Spinal cord (tissue), 10 donors: Measurements from ENCODE around the gene DTX3L. TPM values are rescaled to one million over a fixed set of nuclear protein-coding genes. Genes with fewer than 3 reads are reported as not detected.
A peak's percentile ranks its signal among the peaks of the same experiment; 100 is the strongest.
"Not testable (repeated sequence)": the region's sequence is repeated elsewhere in the genome, so short reads cannot be mapped to it uniquely, and the experiment has no call there.

Experiments used
- DNase-seq, 6 donors: peaks; one replicate each; pipeline versions ENCODE4 v3.0.0 to v3.0.0-alpha.2; 2013 to 2015; ENCODE audit warnings: low spot score in 6 of 6, low read depth in 4 of 6
- H3K27ac ChIP-seq: one replicate; pipeline ENCODE4 v1.5.1; 2013; ENCODE audit warnings: low read depth, low read length, control low read depth
- H3K27me3 ChIP-seq: one replicate; pipeline ENCODE4 v1.6.1; 2013; ENCODE audit warnings: low read length; ENCODE audit not compliant: control insufficient read depth, insufficient read depth
- H3K36me3 ChIP-seq: one replicate; pipeline ENCODE4 v1.6.1; 2013; ENCODE audit warnings: low read length; ENCODE audit not compliant: control insufficient read depth, insufficient read depth
- H3K4me1 ChIP-seq: one replicate; pipeline ENCODE4 v1.6.1; 2013; ENCODE audit warnings: low read length; ENCODE audit not compliant: control insufficient read depth, insufficient read depth
- H3K4me3 ChIP-seq: one replicate; pipeline ENCODE4 v1.5.1; 2013; ENCODE audit warnings: low read depth, low read length, control low read depth
- H3K9me3 ChIP-seq: one replicate; pipeline ENCODE4 v1.6.1; 2013; ENCODE audit warnings: low read length; ENCODE audit not compliant: control insufficient read depth, insufficient read depth
- WGBS: methylation state at CpG from one replicate; pipeline ENCODE4 v1.1.5; 2013; ENCODE audit warnings: missing lambda C conversion rate; ENCODE audit not compliant: insufficient coverage; 5-methylcytosine and 5-hydroxymethylcytosine counted together
- polyA plus RNA-seq, 2 donors: library from polyadenylated mRNA; unstranded; fragments of 120-200 nt; gene quantifications; one replicate each; pipeline ENCODE4 v1.2.1, GENCODE V29; 2013; ENCODE audit not compliant: insufficient read length in 2 of 2
- total RNA-seq, 2 donors: library from RNA; depleted of rRNA in 1 of 2; stranded (reverse); fragments of 120-200 nt in 1 of 2; fragments of >200 nt in 1 of 2; gene quantifications; one replicate each; pipeline versions ENCODE4 v1.2.3 to v1.2.4, GENCODE V29; 2013 to 2014
- donor health status: healthy.

Gene DTX3L
- total and polyA plus RNA-seq, 4 donors = 6.8 to 13.4 (median 10.6) TPM

- no peaks in the 10 kb centered on the region for H3K9me3 ChIP-seq
- H3K27ac ChIP-seq = no peak overlapping the region
- no peak overlapping the region for H3K4me3 ChIP-seq
- peaks cover 3% of the 10 kb centered on the region for H3K4me1 ChIP-seq
- H3K36me3 ChIP-seq = no peaks in the 10 kb centered on the region
- no peaks in the 10 kb centered on the region for H3K27me3 ChIP-seq
- 100% methylated on average over 3 of the region's 6 CpGs for WGBS
- no peak for DNase-seq
Observed at GRCh38 chr3:122558605-122559004, 5.5 kb upstream of the DTX3L start.

- H3K4me3 ChIP-seq = no peak overlapping the region
- no peak overlapping the region for H3K27ac ChIP-seq
- no peaks in the 10 kb centered on the region for H3K27me3 ChIP-seq
- H3K9me3 ChIP-seq = no peaks in the 10 kb centered on the region
- H3K36me3 ChIP-seq = no peaks in the 10 kb centered on the region
- peaks cover 12% of the 10 kb centered on the region for H3K4me1 ChIP-seq
- 77% methylated on average over 3 of the region's 3 CpGs for WGBS
- no peak for DNase-seq
Observed at GRCh38 chr3:122559906-122560305, 4.2 kb upstream of the DTX3L start.

GRCh38 chr3:122560680-122561079, 3.5 kb upstream of the DTX3L start:
- no peak overlapping the region for H3K27ac ChIP-seq
- peaks cover 12% of the 10 kb centered on the region for H3K4me1 ChIP-seq
- no peaks in the 10 kb centered on the region for H3K27me3 ChIP-seq
- peak; percentile 22 to 85 (median 32) for DNase-seq
- no peaks in the 10 kb centered on the region for H3K36me3 ChIP-seq
- H3K9me3 ChIP-seq = no peaks in the 10 kb centered on the region
- 80% methylated on average over 1 of the region's 1 CpG for WGBS
- no peak overlapping the region for H3K4me3 ChIP-seq

GRCh38 chr3:122562923-122563716, 1.0 kb upstream of the DTX3L start:
- Histone ChIP-seq H3K4me1 (peaks cover 12% of the 10 kb centered on the region), H3K27ac (peak overlapping the region; percentile 81), H3K36me3 (no peaks in the 10 kb centered on the region), H3K27me3 (no peaks in the 10 kb centered on the region), H3K9me3 (no peaks in the 10 kb centered on the region), H3K4me3 (peak overlapping the region; percentile 76)
- no peak for DNase-seq
- 88% methylated on average over 3 of the region's 5 CpGs for WGBS

GRCh38 chr3:122563717-122564025, 467 bp upstream of the DTX3L start:
- Histone ChIP-seq H3K9me3 (no peaks in the 10 kb centered on the region), H3K4me1 (peaks cover 12% of the 10 kb centered on the region), H3K27ac (peak overlapping the region; percentile 81), H3K4me3 (peak overlapping the region; percentile 76), H3K36me3 (no peaks in the 10 kb centered on the region), H3K27me3 (no peaks in the 10 kb centered on the region)
- DNase-seq = peak in 3 of 6 donors; percentile 3 to 26 (median 15)
- WGBS = no CpG with 5 or more reads among the region's 5 CpGs

- H3K4me1 ChIP-seq = peaks cover 12% of the 10 kb centered on the region
- H3K27me3 ChIP-seq, H3K36me3 ChIP-seq, H3K4me3 ChIP-seq, H3K9me3 ChIP-seq, H3K27ac ChIP-seq, DNase-seq: not testable (repeated sequence)
- no CpG with 5 or more reads among the region's 7 CpGs for WGBS
Observed at GRCh38 chr3:122568131-122568530, 4.0 kb downstream of the DTX3L start.

- Histone ChIP-seq H3K9me3 (no peaks in the 10 kb centered on the region), H3K27ac (no peak overlapping the region), H3K4me3 (no peak overlapping the region), H3K36me3 (no peaks in the 10 kb centered on the region), H3K4me1 (peaks cover 8% of the 10 kb centered on the region), H3K27me3 (no peaks in the 10 kb centered on the region)
- WGBS = no CpG with 5 or more reads among the region's 3 CpGs
- DNase-seq = no peak
Observed at GRCh38 chr3:122568755-122569154, 4.6 kb downstream of the DTX3L start.

GRCh38 chr3:122572940-122573412, 8.8 kb downstream of the DTX3L start:
- 89% methylated on average over 1 of the region's 3 CpGs for WGBS
- no peak for DNase-seq

GRCh38 chr3:122576174-122576940, 12.2 kb downstream of the DTX3L start:
- no peak for DNase-seq
- H3K27ac ChIP-seq = no peak overlapping the region
- H3K36me3 ChIP-seq = no peaks in the 10 kb centered on the region
- H3K27me3 ChIP-seq = peaks cover 6% of the 10 kb centered on the region
- H3K4me1 ChIP-seq = peaks cover 6% of the 10 kb centered on the region
- H3K9me3 ChIP-seq = no peaks in the 10 kb centered on the region
- H3K4me3 ChIP-seq = no peak overlapping the region
- 57% methylated on average over 5 of the region's 8 CpGs for WGBS

More at GRCh38 chr3:122572940-122573412, 8.8 kb downstream of the DTX3L start:
- no peaks in the 10 kb centered on the region for H3K36me3 ChIP-seq
- no peaks in the 10 kb centered on the region for H3K9me3 ChIP-seq
- H3K27ac ChIP-seq = no peak overlapping the region
- no peak overlapping the region for H3K4me3 ChIP-seq
- H3K27me3 ChIP-seq = peaks cover 6% of the 10 kb centered on the region
- H3K4me1 ChIP-seq = peaks cover 6% of the 10 kb centered on the region
